GM18526 (cell line): Measurements from ENCODE around the gene GUCA2A.

Experiments
- POLR2A ChIP-seq: IDR thresholded peaks from 3 replicates; pipeline ENCODE4 v1.6.1; 2011; ENCODE audit not compliant: insufficient read length; ENCODE audit errors: extremely low read depth

The GUCA2A gene

DNA sequence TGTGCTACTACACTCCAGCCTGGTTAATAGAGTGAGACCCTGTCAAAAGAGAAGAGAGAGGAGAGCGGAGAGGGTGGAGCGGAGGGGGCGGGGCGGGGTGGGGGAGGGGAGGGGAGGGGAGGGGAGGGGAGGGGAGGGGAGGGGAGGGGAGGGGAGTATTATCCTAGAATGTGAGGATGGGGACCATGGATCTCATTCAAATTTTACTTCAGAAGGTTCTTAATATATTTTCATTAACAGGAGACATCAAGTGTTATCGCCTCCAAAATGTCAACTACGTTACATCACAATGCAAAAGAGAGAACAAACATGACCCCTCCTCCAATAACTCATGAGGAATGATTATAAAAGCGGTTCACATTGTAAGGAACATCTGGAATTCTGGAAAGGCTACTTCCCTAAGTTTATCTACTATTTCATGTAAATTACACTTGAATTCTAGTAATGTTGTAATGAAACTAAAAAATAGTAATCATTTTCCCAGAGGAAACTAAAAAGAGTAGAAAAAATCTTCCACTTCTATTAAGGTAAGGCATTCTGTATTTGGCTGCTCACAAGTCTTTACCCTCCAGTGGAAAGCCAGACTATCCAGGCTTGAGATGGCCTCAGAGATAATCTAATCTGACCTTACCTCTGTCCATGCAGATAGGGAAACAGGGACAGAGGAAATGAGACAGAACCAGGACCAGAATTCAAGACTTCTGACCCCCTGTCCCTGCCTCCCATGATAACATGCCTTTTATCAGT lies 18.8 kb upstream of the GUCA2A start:
- no peak for TF ChIP-seq POLR2A

DNA sequence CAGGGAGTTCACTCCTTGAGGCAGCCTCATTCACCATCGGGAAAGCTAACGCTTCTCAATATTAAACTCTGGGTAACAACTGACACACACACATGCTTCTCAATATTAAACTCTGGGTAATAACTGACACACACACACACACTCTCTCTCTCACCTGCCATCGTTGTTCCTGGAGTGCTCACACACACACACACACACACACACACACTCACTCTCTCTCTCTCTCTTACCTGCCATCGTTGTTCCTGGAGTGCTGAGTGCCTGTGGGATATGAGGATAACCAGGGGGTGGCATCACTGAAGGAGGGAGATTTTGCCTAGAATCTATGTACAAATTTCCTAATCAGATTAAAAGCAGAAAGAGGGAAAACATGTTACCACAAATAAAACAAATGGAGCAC lies 17.1 kb upstream of the GUCA2A start:
- no peak for TF ChIP-seq POLR2A

- TF ChIP-seq POLR2A = no peak
Measured at GRCh38 chr1:42179900-42180329, 15.4 kb upstream of the GUCA2A start.

GRCh38 chr1:42179275-42179674 lies 14.7 kb upstream of the GUCA2A start:
- TF ChIP-seq POLR2A = no peak

- no peak for TF ChIP-seq POLR2A
Measured at GRCh38 chr1:42178249-42178648, 13.7 kb upstream of the GUCA2A start.

- TF ChIP-seq POLR2A = no peak
Measured at GRCh38 chr1:42177541-42177981, 13.0 kb upstream of the GUCA2A start.

DNA sequence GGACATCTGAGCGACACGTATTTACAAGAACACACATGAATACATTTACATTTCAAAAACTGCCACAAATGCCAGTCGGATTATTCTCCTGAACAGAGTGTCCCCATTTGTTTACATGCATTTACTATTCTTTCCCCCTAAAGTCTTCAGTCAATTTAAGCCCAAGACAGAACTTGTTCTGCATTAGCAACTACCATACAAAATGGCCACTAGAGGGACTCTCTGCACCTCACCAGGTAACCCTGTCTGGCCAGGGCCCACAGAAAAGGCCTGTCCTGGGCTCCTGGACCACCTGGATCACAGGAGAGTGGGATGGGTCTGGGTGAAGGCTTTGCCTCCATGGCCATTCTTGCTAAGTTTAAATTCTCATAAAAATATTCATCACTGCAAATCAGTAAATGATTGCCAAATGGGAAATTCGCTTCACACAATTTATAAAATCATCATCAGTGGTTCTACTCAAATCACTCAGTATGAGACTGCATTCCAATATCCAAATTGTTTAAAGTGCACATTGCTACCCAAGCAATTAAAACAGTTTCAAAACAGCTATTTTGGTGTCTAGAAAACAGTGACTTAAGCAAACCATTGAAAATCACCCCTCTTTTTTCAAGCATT lies 12.5 kb upstream of the GUCA2A start:
- no peak for TF ChIP-seq POLR2A

DNA sequence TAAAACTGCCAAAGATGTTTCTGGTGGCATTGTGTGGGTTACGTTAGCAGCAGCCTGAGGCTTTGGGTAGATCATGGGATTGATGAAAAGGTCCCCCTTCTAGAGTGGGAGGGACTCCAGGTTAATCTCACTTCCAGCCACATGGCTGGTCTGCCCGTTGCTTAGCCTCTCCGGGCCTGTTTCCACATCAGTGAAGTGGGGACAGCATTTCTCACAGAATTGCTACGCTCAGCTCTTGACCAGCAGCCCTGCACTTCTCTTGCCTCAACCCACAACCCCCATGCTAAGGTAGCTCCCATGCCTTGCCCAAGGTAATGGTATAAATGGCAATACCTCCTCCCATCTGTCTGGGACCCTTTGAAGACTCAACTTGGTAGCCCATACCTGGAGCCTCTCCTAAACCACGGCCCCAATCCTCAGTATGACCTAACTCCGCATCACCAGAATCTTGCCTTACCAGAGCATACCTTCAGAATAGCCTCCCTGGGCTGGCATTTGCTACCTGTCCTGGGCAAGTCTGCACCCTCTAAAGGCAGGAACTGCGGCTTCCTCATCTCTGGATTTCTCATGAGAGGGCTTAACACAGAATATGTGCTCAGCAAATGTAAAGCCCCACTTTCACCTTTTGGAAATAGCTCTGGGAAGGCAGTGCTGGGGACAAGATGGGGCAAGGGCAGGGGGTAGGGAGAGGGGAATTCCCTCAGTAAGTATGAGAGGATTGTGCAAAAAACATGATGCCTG lies 10.9 kb upstream of the GUCA2A start:
- TF ChIP-seq POLR2A = no peak

- TF ChIP-seq POLR2A = no peak
Measured at GRCh38 chr1:42173961-42174735, 9.6 kb upstream of the GUCA2A start.

DNA sequence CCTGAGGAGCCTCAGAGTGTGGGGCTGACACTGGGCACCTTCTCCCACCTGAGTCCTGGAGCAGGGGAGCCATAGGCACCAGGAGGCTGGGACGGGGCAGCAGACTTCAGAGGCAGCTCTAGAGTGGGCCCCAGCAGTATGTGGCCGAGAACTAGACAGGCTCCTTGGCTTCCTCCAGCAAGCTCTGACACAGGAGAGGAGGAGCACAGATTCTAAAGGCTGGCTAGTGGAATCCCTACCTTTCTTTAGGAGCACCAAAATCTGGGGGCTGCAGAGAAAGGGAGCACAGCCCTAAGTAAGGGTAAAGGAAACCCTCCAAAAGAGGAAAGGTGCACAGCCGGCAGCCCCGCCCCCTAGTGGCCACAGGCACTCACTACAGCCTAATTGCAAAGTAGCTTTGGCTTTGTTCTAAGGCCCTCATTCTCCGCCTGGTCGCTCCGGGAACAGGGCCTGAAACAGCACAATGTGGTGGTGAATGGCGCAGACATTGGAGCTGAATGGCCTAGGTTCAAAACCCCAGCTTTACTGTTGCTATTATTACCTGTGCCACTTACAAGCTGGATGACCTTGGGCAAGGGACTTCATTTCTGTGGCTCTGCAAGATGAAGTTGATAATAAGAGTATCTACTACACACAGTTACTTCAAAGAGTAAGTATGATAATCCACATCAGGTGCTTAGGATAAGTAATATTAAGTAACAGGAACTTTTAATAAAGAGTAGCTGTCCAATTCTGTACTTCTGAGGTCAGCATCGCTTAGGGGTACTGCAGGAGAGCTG lies 8.8 kb upstream of the GUCA2A start:
- TF ChIP-seq POLR2A = no peak

GRCh38 chr1:42172381-42173133 lies 8.0 kb upstream of the GUCA2A start:
- TF ChIP-seq POLR2A = no peak

- TF ChIP-seq POLR2A = no peak
Measured at GRCh38 chr1:42171679-42172266, 7.2 kb upstream of the GUCA2A start.

DNA sequence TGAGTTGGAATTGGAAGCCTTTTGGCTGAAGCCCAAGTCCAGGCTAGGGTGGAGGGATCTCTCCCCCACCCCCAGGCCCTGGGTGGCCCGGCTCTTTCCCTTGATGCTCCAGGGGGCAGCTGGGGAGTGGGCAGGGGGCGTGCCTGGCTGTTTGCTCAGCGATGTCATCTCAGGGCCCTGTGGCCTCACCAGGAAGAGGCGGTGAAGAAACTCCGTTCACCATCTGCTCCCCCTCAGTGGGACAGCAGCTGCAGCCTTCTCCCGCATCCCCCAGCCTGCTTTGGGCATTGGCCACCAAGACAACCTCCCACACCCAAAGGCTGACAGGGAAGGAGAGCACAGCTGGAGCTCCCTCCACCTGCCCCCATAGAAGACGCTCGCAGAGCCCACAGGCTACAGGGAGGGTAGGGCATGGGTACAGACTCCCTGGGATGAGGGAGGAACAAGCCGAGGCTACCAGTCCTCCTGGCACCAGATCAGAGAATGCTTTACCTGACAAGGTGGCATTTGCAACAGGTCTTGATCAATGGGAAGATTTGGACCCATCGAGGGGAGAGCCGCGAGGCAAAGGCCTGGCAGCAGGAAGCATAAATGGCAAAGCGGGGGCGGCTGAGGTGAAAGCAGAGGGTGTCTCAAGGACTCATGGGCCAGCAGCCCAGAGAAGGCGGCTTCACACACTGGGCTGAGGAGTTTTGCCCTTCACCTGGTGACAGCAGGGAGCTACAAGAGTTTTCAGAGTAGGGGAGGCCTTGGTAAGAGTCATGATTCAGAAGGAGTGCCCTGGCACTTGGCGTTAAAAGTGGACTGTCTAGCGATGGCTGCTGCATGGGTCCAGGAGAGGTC lies 6.5 kb upstream of the GUCA2A start:
- no peak for TF ChIP-seq POLR2A
